Parathyroid adenoma (tissue), 2 donors: Measurements from ENCODE around the gene CCIN.

Experiments
- H2AFZ ChIP-seq: fragments of 300-600 bp; sonication (generic); one replicate; pipeline ENCODE4 v1.7.0; 2017; ENCODE audit warnings: antibody characterized with exemption, mild to moderate bottlenecking
- H3K27ac ChIP-seq: fragments of 300-600 bp; sonication (generic); one replicate; pipeline ENCODE4 v1.7.0; 2017
- H3K27me3 ChIP-seq: fragments of 300-600 bp; sonication (generic); one replicate; pipeline ENCODE4 v1.7.0; 2017; ENCODE audit warnings: low read length; ENCODE audit not compliant: control insufficient read depth, insufficient read depth
- H3K36me3 ChIP-seq: fragments of 300-600 bp; sonication (generic); one replicate; pipeline ENCODE4 v1.7.0; 2017; ENCODE audit warnings: low read length; ENCODE audit not compliant: control insufficient read depth, insufficient read depth
- H3K4me1 ChIP-seq: fragments of 300-600 bp; sonication (generic); one replicate; pipeline ENCODE4 v1.7.0; 2017; ENCODE audit warnings: control low read depth
- H3K4me2 ChIP-seq: fragments of 300-600 bp; sonication (generic); one replicate; pipeline ENCODE4 v1.7.0; 2017; ENCODE audit warnings: low read length
- H3K4me3 ChIP-seq: fragments of 300-600 bp; sonication (generic); one replicate; pipeline ENCODE4 v1.7.0; 2017; ENCODE audit warnings: low read depth, low read length
- H3K79me2 ChIP-seq: fragments of 300-600 bp; sonication (generic); one replicate; pipeline ENCODE4 v1.7.0; 2017; ENCODE audit warnings: control low read depth
- H3K9ac ChIP-seq: fragments of 300-600 bp; sonication (generic); one replicate; pipeline ENCODE4 v1.7.0; 2017; ENCODE audit warnings: mild to moderate bottlenecking
- H3K9me3 ChIP-seq: fragments of 300-600 bp; sonication (generic); one replicate; pipeline ENCODE4 v1.7.0; 2017; ENCODE audit warnings: low read length; ENCODE audit not compliant: control insufficient read depth
- CTCF ChIP-seq: fragments of 300-600 bp; sonication (generic); IDR thresholded peaks from one replicate; pipeline ENCODE4 v1.7.0; 2017; ENCODE audit warnings: antibody characterized with exemption, mild to moderate bottlenecking
- donor health status: primary hyperparathyroidism.

The CCIN gene

DNA sequence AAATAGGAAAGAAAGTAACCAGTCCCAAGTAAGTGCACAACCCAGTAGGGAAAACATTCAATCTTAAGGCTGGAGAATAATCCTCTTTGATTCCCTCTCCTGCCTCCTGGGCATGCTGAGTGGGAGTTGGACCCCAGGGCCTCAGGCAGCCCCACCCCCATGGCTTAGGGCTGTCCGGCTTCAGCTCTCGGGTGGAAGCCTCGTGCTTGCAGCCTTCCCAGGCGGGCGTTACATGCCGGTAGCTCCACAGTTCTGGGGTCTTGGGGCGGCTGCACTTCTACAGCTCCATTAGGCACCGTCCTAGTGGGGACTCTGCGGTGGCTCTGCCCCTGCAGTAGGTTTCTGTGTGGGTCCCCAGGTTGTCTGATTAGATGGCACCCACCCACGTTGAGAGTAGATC is 22.5 kb upstream of the CCIN start:
- H3K27me3 ChIP-seq, result no peaks in the 10 kb centered on the region
- H3K9ac ChIP-seq, result no peak overlapping the region
- no peaks in the 10 kb centered on the region for H3K4me1 ChIP-seq
- no peak for TF ChIP-seq CTCF
- H3K79me2 ChIP-seq, result no peaks in the 10 kb centered on the region
- H3K36me3 ChIP-seq, result no peaks in the 10 kb centered on the region
- H3K27ac ChIP-seq, result no peak overlapping the region
- no peak overlapping the region for H3K4me3 ChIP-seq
- H3K4me2 ChIP-seq, result no peak overlapping the region
- no peaks in the 10 kb centered on the region for H3K9me3 ChIP-seq
- no peak overlapping the region for H2AFZ ChIP-seq

GRCh38 chr9:36147441-36148175 is 21.6 kb upstream of the CCIN start:
- H3K9ac ChIP-seq, result no peak overlapping the region
- no peak overlapping the region for H2AFZ ChIP-seq
- H3K4me1 ChIP-seq, result no peaks in the 10 kb centered on the region
- H3K27me3 ChIP-seq, result no peaks in the 10 kb centered on the region
- H3K27ac ChIP-seq, result no peak overlapping the region
- H3K4me3 ChIP-seq, result no peak overlapping the region
- no peak overlapping the region for H3K4me2 ChIP-seq
- H3K36me3 ChIP-seq, result no peaks in the 10 kb centered on the region
- no peak for TF ChIP-seq CTCF
- no peaks in the 10 kb centered on the region for H3K79me2 ChIP-seq
- H3K9me3 ChIP-seq, result no peaks in the 10 kb centered on the region

DNA sequence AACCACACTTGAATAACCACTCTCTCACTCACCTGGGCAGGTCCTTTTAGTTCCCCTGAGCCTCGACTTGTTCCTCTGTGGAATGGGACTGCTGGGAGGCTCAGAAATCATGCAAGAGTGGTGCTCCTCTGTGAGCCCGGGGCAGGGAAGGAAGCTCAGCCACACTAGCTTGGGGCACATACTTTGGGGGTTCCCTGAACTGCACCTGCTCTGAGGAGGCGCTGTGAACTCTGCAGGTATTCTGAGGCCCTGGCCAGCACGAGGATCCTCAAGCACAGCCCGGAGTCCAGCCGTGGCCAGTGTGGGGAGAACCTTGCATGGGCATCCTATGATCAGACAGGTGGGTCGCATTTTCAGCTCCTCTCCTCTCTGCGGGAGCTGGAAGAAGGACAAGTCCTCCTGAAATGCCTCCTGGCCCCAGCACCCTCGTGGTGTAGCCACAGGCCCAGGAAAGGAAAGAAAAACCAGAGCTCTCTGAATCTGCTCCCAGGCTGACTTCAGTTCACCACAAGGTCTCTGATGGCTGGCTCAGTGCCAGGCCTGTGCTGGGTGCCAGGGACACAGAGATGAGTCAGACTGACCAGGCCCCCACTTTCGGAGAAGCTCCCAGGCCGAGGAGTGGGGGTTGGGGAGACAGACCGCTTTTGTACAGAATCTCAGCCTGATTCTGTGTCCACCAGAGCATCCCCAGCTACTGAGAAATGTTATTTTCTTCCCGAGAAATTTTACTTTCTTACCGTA is 20.7 kb upstream of the CCIN start:
- Histone ChIP-seq H3K4me2 (no peak overlapping the region), H3K36me3 (no peaks in the 10 kb centered on the region), H3K79me2 (no peaks in the 10 kb centered on the region), H3K4me1 (no peaks in the 10 kb centered on the region), H3K27me3 (no peaks in the 10 kb centered on the region), H3K27ac (no peak overlapping the region), H2AFZ (no peak overlapping the region), H3K9me3 (no peaks in the 10 kb centered on the region), H3K4me3 (no peak overlapping the region), H3K9ac (no peak overlapping the region)
- TF ChIP-seq CTCF, result no peak

DNA sequence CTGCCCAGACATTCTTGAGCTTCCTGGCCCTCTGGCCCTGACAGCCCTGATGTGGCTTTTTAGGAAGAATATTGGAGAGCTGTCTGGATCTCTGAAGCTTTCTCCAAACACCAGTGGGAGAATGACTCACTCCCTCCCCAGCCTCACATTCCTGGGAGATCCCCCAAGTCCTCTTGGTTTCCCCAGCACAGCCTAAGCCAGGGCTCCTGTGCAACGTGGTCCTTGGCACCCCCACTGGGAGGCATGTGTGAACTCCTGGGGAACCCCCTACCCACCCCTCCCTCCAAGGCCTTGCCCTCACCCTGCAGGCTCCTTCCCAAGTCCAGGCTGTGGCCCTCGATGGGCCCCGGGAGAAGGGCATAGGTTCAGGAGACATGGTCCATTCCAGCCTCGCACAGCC is 20.0 kb upstream of the CCIN start:
- no peak for TF ChIP-seq CTCF
- Histone ChIP-seq H3K27ac (no peak overlapping the region), H3K4me1 (no peaks in the 10 kb centered on the region), H3K9me3 (no peaks in the 10 kb centered on the region), H3K36me3 (no peaks in the 10 kb centered on the region), H3K4me3 (no peak overlapping the region), H3K4me2 (no peak overlapping the region), H3K27me3 (no peaks in the 10 kb centered on the region), H3K79me2 (no peaks in the 10 kb centered on the region), H3K9ac (no peak overlapping the region), H2AFZ (no peak overlapping the region)
